Skeletal muscle tissue (tissue), 4 donors: ENCODE data around the gene BRICD5. TPM values are rescaled to one million over a fixed set of nuclear protein-coding genes. Genes with fewer than 3 reads are reported as not detected.

ENCODE experiments used
- H3K27ac ChIP-seq: one replicate; pipeline ENCODE4 v1.7.0; 2013; ENCODE audit warnings: mild to moderate bottlenecking, low read depth, low read length, inconsistent platforms
- H3K27me3 ChIP-seq, 3 donors: one replicate each; pipeline ENCODE4 v1.7.0; 2013; ENCODE audit warnings: low read length in 3 of 3; ENCODE audit not compliant: control insufficient read depth in 3 of 3, insufficient read depth in 3 of 3
- H3K36me3 ChIP-seq, 3 donors: one replicate each; pipeline ENCODE4 v1.7.0; 2013; ENCODE audit warnings: low read length in 3 of 3; ENCODE audit not compliant: control insufficient read depth in 3 of 3, insufficient read depth in 3 of 3
- H3K4me1 ChIP-seq, 3 donors: one replicate each; pipeline ENCODE4 v1.7.0; 2013; ENCODE audit warnings: low read length in 3 of 3, mild to moderate bottlenecking in 3 of 3; ENCODE audit not compliant: control insufficient read depth in 3 of 3, insufficient read depth in 3 of 3
- H3K4me3 ChIP-seq, 3 donors: one replicate each; pipeline ENCODE4 v1.7.0; 2013; ENCODE audit warnings: low read length in 3 of 3
- H3K9ac ChIP-seq, 3 donors: one replicate each; pipeline ENCODE4 v1.7.0; 2013; ENCODE audit warnings: low read length in 3 of 3, mild to moderate bottlenecking in 3 of 3, moderate library complexity in 2 of 3, low read depth in 1 of 3
- H3K9me3 ChIP-seq, 3 donors: one replicate each; pipeline ENCODE4 v1.7.0; 2013; ENCODE audit warnings: low read length in 3 of 3; ENCODE audit not compliant: control insufficient read depth in 3 of 3
- total RNA-seq: library from RNA; depleted of rRNA; stranded (reverse); fragments of >200 nt; gene quantifications from one replicate; pipeline ENCODE4 v1.2.3, GENCODE V29; 2014
- donor health status: Osteomylitis.

BRICD5 gene
- total RNA-seq, 1 donor from 2014 or later: 2.1 TPM

GRCh38 chr16:2177561-2177960 is 33.1 kb downstream of the BRICD5 start:
- Histone ChIP-seq H3K27me3 (no peaks in the 10 kb centered on the region), H3K27ac (no peak overlapping the region), H3K4me3 (no peak overlapping the region), H3K4me1 (no peaks in the 10 kb centered on the region), H3K9me3 (no peaks in the 10 kb centered on the region), H3K36me3 (peaks cover 32 to 37% (median 36%) of the 10 kb centered on the region in 3 donors), H3K9ac (no peak overlapping the region)

GRCh38 chr16:2177101-2177500 is 33.6 kb downstream of the BRICD5 start:
- Histone ChIP-seq H3K4me1 (no peaks in the 10 kb centered on the region), H3K9me3 (no peaks in the 10 kb centered on the region), H3K4me3 (no peak overlapping the region), H3K27me3 (no peaks in the 10 kb centered on the region), H3K36me3 (peaks cover 32 to 37% (median 36%) of the 10 kb centered on the region in 3 donors), H3K9ac (no peak overlapping the region), H3K27ac (no peak overlapping the region)

- Histone ChIP-seq H3K27me3 (no peaks in the 10 kb centered on the region), H3K27ac (no peak overlapping the region), H3K4me1 (no peaks in the 10 kb centered on the region), H3K9me3 (no peaks in the 10 kb centered on the region), H3K36me3 (peaks cover 36 to 44% (median 40%) of the 10 kb centered on the region in 3 donors), H3K9ac (no peak overlapping the region), H3K4me3 (no peak overlapping the region)
Measured at GRCh38 chr16:2176047-2176446, 34.6 kb downstream of the BRICD5 start.

DNA sequence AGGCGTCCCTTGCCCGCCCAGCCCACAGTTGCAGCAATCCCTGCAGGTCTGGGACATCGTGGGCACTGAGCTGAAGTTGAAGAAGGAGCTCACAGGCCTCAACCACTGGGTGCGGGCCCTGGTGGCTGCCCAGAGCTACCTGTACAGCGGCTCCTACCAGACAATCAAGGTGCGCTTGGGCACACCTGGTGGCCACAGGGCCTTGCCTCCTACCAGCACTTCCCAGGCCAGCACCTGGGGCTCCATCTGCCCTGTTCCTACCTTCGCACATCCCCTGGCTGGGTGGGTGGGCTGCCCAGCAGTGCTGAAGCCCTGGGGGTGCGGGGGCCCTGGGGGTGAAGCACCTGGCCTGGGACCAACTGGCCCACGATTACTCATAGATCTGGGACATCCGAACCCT is 35.2 kb downstream of the BRICD5 start:
- no peaks in the 10 kb centered on the region for H3K27me3 ChIP-seq
- H3K4me1 ChIP-seq: no peaks in the 10 kb centered on the region
- H3K27ac ChIP-seq: no peak overlapping the region
- H3K9ac ChIP-seq: no peak overlapping the region
- H3K9me3 ChIP-seq: no peaks in the 10 kb centered on the region
- peaks cover 36 to 44% (median 40%) of the 10 kb centered on the region in 3 donors for H3K36me3 ChIP-seq
- no peak overlapping the region for H3K4me3 ChIP-seq

- Histone ChIP-seq H3K4me3 (no peak overlapping the region), H3K27ac (no peak overlapping the region), H3K9ac (no peak overlapping the region), H3K4me1 (peaks cover 2 to 6% (median 5%) of the 10 kb centered on the region in 3 donors), H3K27me3 (no peaks in the 10 kb centered on the region), H3K36me3 (peaks cover 36 to 44% (median 40%) of the 10 kb centered on the region in 3 donors), H3K9me3 (no peaks in the 10 kb centered on the region)
Measured at GRCh38 chr16:2174396-2175131, 36.1 kb downstream of the BRICD5 start.

GRCh38 chr16:2173916-2174315 is 36.7 kb downstream of the BRICD5 start:
- peaks cover 4 to 11% (median 9%) of the 10 kb centered on the region in 3 donors for H3K4me1 ChIP-seq
- no peak overlapping the region for H3K9ac ChIP-seq
- peaks cover 36 to 46% (median 40%) of the 10 kb centered on the region in 3 donors for H3K36me3 ChIP-seq
- H3K9me3 ChIP-seq: no peaks in the 10 kb centered on the region
- no peak overlapping the region for H3K27ac ChIP-seq
- H3K4me3 ChIP-seq: no peak overlapping the region
- no peaks in the 10 kb centered on the region for H3K27me3 ChIP-seq

DNA sequence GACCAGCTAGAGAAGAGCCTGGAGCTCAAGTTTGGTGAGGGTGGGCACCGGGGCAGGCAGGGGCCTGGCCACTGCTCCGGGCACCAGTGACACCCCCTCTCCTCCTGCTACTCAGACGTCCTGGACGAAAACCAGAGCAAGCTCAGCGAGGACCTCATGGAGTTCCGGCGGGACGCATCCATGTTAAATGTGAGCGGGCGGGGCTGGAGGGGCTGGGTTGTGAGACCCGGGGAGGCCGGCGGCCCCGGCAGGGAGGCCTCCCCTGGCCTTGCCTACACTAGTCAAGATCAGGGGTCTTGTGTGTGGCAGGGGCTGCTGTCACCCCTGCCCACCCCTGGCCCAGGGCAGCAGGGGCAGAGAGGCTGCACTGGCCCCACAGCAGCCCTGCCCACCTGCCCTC is 37.3 kb downstream of the BRICD5 start:
- peaks cover 36 to 46% (median 44%) of the 10 kb centered on the region in 3 donors for H3K36me3 ChIP-seq

GRCh38 chr16:2172688-2173335 is 37.9 kb downstream of the BRICD5 start:
- H3K4me3 ChIP-seq: no peak overlapping the region
- H3K27me3 ChIP-seq: no peaks in the 10 kb centered on the region
- no peak overlapping the region for H3K9ac ChIP-seq
- H3K4me1 ChIP-seq: peaks cover 4 to 11% (median 9%) of the 10 kb centered on the region in 3 donors
- H3K36me3 ChIP-seq: peaks cover 39 to 50% (median 49%) of the 10 kb centered on the region in 3 donors
- no peak overlapping the region for H3K27ac ChIP-seq
- no peaks in the 10 kb centered on the region for H3K9me3 ChIP-seq

More for the DNA sequence above, 37.3 kb downstream of the BRICD5 start:
- H3K27me3 ChIP-seq: no peaks in the 10 kb centered on the region
- H3K9me3 ChIP-seq: no peaks in the 10 kb centered on the region
- no peak overlapping the region for H3K4me3 ChIP-seq
- H3K9ac ChIP-seq: no peak overlapping the region
- peaks cover 4 to 11% (median 9%) of the 10 kb centered on the region in 3 donors for H3K4me1 ChIP-seq
- no peak overlapping the region for H3K27ac ChIP-seq

- no peaks in the 10 kb centered on the region for H3K9me3 ChIP-seq
- H3K9ac ChIP-seq: no peak overlapping the region
- no peak overlapping the region for H3K27ac ChIP-seq
- H3K36me3 ChIP-seq: peaks cover 36 to 49% (median 47%) of the 10 kb centered on the region in 3 donors
- peaks cover 4 to 11% (median 9%) of the 10 kb centered on the region in 3 donors for H3K4me1 ChIP-seq
- no peak overlapping the region for H3K4me3 ChIP-seq
- H3K27me3 ChIP-seq: no peaks in the 10 kb centered on the region
Measured at GRCh38 chr16:2171601-2172178, 39.0 kb downstream of the BRICD5 start.
